ENCODE results near the gene TMEM184B. TPM values are rescaled to one million over a fixed set of nuclear protein-coding genes. Genes with fewer than 3 reads are reported as not detected.

The TMEM184B gene
- total RNA-seq, 4 donors from 2014 or later, result 42.9 to 92.2 (median 74.5) TPM

DNA sequence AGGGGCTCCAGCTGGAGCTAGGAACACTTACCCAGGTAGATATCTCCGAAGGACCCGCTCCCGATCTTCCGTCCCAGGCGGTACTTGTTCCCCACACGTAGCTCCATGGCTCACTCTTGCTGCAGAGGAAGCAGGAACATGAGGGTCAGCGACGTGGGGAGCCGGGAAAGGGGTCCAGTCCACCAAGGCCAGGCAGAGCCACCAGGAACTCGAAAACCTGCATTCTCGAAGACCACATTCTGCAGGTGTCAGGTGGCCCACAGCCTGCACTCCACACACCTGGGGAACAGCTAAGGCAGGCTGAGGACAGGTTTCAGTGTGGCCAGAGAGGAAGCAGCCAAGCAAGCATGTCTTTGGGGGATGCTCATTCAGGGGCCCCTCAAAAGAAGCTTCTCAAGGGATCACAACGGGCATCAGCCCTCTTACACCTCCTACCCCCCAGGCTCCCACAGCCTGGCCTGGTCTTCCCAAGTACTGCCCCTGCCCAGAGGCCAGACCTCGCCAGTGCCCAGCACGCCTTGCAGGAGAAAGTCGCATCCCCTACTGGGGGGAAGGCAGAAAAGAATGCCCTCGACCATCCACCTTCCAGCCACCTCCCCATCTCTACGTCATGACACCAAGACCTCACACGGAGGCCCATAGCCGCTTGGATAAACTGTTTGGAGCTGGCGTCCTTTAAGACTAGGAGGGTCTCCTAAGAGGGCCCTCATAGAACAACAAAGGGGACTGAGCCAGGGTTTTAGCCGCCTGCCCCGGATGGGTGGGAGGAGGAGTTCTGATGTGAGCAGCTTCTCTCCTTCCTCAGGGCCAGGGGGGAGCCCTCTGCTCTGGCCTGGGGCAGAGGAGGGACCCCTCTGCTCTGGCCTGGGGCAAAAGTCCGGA is 41.5 kb upstream of the TMEM184B start:
- Histone ChIP-seq H3K9me3 (no peaks in the 10 kb centered on the region), H3K27ac (peak overlapping the region; percentile 93 to 99 (median 97)), H3K36me3 (peaks cover 0 to 7% of the 10 kb centered on the region in 2 donors), H3K27me3 (no peaks in the 10 kb centered on the region), H3K4me3 (replicated peaks in 1 of 3) (peak overlapping the region in 1 of 3 donors; percentile 81), H3K4me1 (peaks cover 50 to 60% of the 10 kb centered on the region in 2 donors)
- WGBS, 2 donors, result 59 to 77% methylated on average over 17 to 22 of the region's 23 CpGs
- intact Hi-C loops (cut with DNase I), result no loop called here
- no peak for DNase-seq
- TF ChIP-seq POLR2A (IDR thresholded peaks at IDR 0.05), result no peak

GRCh38 chr22:38313384-38313955 is 40.7 kb upstream of the TMEM184B start:
- Histone ChIP-seq H3K27me3 (no peaks in the 10 kb centered on the region), H3K4me1 (peaks cover 58 to 68% of the 10 kb centered on the region in 2 donors), H3K36me3 (peaks cover 0 to 7% of the 10 kb centered on the region in 2 donors), H3K9me3 (no peaks in the 10 kb centered on the region), H3K4me3 (replicated peaks in 1 of 3) (no peak overlapping the region), H3K27ac (peak overlapping the region; percentile 93 to 99 (median 97))
- DNase-seq, result peak; percentile 34 to 35
- intact Hi-C loops (cut with DNase I), result no loop called here
- TF ChIP-seq CTCF (IDR thresholded peaks at IDR 0.05) (no peak), POLR2A (IDR thresholded peaks at IDR 0.05) (no peak)
- 48 to 49% methylated on average over 11 of the region's 11 CpGs for WGBS, 2 donors

- Histone ChIP-seq H3K27ac (peak overlapping the region in 2 of 3 donors; percentile 93 to 99), H3K4me3 (replicated peaks in 1 of 3) (no peak overlapping the region), H3K27me3 (no peaks in the 10 kb centered on the region), H3K4me1 (peaks cover 62 to 72% of the 10 kb centered on the region in 2 donors), H3K36me3 (peaks cover 0 to 7% of the 10 kb centered on the region in 2 donors), H3K9me3 (no peaks in the 10 kb centered on the region)
- WGBS, 2 donors, result 89 to 96% methylated on average over 7 of the region's 7 CpGs
- DNase-seq, result no peak
- intact Hi-C loops (cut with DNase I), result no loop called here
- TF ChIP-seq POLR2A (IDR thresholded peaks at IDR 0.05), result no peak
- no peak for TF ChIP-seq CTCF (IDR thresholded peaks at IDR 0.05)
These were observed 39.5 kb upstream of the TMEM184B start for GRCh38 chr22:38312261-38312800.

DNA sequence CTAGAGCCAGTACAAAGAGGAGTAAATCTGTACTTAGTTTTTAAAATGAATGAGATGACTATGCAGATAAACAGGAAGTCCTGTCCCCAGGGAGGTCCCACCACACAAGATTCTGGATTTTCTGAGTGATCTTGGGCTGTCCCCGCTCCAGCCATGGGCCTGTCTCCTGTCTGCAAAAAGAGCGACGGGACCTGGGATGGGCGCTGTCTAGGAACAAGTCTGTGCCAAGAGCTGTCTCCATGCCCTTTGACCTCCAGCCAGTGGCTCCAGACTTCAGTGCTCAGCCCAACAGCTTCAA is 38.5 kb upstream of the TMEM184B start:
- Histone ChIP-seq H3K27ac (peak overlapping the region in 1 of 3 donors; percentile 66), H3K36me3 (peaks cover 0 to 7% of the 10 kb centered on the region in 2 donors), H3K27me3 (no peaks in the 10 kb centered on the region), H3K4me3 (replicated peaks in 1 of 3) (no peak overlapping the region), H3K4me1 (peaks cover 63 to 77% of the 10 kb centered on the region in 2 donors), H3K9me3 (no peaks in the 10 kb centered on the region)
- intact Hi-C loops (cut with DNase I), result no loop called here
- 56 to 67% methylated on average over 4 of the region's 4 CpGs for WGBS, 2 donors
- no peak for TF ChIP-seq POLR2A (IDR thresholded peaks at IDR 0.05)
- no peak for TF ChIP-seq CTCF (IDR thresholded peaks at IDR 0.05)
- no peak for DNase-seq

GRCh38 chr22:38310518-38311322 is 37.9 kb upstream of the TMEM184B start:
- H3K27me3 ChIP-seq, result no peaks in the 10 kb centered on the region
- DNase-seq, result no peak
- H3K36me3 ChIP-seq, result peaks cover 0 to 7% of the 10 kb centered on the region in 2 donors
- no peak for TF ChIP-seq POLR2A (IDR thresholded peaks at IDR 0.05)
- TF ChIP-seq CTCF (IDR thresholded peaks at IDR 0.05), result no peak
- intact Hi-C loops (cut with DNase I), result no loop called here
- H3K4me3 ChIP-seq (replicated peaks in 1 of 3), result no peak overlapping the region
- WGBS, 2 donors, result 76 to 80% methylated on average over 14 to 18 of the region's 18 CpGs
- H3K4me1 ChIP-seq, result peaks cover 66 to 82% of the 10 kb centered on the region in 2 donors
- peak overlapping the region; percentile 42 to 69 (median 66) for H3K27ac ChIP-seq
- no peaks in the 10 kb centered on the region for H3K9me3 ChIP-seq
